CMK (cell line): ENCODE data around the gene NFE2.

Source experiments
- DNase-seq: peaks from one replicate; pipeline ENCODE4 v3.0.0-alpha.2; 2010; ENCODE audit warnings: low read depth

The NFE2 gene

DNA sequence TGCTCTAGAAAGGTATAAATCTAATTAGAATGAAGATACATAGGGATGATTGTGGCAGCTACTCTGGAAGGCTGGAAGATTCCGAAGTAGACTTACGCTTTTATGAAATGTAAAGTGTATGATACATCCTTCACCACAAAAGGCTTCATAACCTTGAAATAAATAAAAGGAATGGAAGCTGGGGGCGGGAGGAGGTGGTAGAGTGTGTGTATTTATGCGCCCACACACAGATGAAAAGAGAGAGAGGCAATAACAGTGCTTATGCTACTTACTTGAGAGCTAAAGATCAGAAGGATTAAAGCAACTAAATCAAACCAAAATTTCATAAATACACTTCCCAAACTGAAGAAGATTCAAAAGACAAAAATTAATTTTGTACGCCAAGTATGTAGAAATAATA, 51.3 kb downstream of the NFE2 start:
- DNase-seq: no peak

DNA sequence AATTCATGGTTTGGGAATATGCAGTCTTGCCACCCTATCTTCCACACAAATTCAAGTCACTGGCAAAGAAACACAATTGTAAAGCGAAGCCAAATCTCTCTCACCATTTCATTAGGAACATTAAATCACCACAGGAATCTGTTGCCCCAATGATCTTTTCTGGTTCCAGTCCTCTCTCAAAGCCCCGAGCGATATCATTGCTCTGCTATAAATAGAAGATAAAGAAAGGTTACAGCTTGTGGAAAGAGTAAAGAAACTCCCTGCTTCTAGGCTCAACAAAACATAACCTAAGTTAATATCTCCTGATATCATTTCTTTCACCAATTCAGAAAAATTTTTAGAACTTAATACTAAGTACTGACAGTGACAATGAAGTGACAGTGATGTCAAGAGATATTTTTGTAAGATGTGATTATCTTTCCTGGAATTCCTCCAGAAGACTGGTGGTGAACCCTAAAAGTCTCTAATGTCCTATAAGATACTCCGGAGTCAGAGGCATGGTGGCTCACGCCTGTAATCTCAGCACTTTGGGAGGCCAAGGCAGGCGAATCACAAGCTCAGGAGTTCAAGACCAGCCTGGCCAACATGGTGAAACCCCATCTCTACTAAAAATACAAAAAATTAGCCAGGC, 54.7 kb downstream of the NFE2 start:
- no peak for DNase-seq
